K562 (cell line): ENCODE results near the gene GPR37L1. TPM values are rescaled to one million over a fixed set of nuclear protein-coding genes. Genes with fewer than 3 reads are reported as not detected.

Experiments used
- CAMTA2 ChIP-seq: fragments of 250-450 bp; sonication (Bioruptor Pico); conservative IDR thresholded peaks from 2 replicates; pipeline ENCODE4 v1.5.1; 2022
- ELF4 ChIP-seq: fragments of 450-650 bp; formaldehyde crosslinking; IDR thresholded peaks from 2 replicates; pipeline ENCODE4 v1.4.0; 2022; ENCODE audit warnings: missing genetic modification characterization
- ETV1 ChIP-seq: fragments of 450-650 bp; conservative IDR thresholded peaks from 2 replicates; pipeline ENCODE4 v1.6.1; 2016; ENCODE audit warnings: missing genetic modification characterization, control low read depth, low read depth, missing compliant biosample characterization
- GATAD2B ChIP-seq: fragments of 450-650 bp; IDR thresholded peaks from 2 replicates; pipeline ENCODE4 v1.6.1; 2017; ENCODE audit warnings: mild to moderate bottlenecking, borderline replicate concordance
- MTA2 ChIP-seq: fragments of 450-650 bp; IDR thresholded peaks from 2 replicates; pipeline ENCODE4 v1.6.1; 2016; ENCODE audit warnings: low read depth
- NR0B1 ChIP-seq: fragments of 450-650 bp; IDR thresholded peaks from one replicate; pipeline ENCODE4 v1.6.1; 2018; ENCODE audit warnings: mild to moderate bottlenecking, moderate library complexity; ENCODE audit not compliant: partially characterized antibody
- PRPF4 ChIP-seq: fragments of 200-400 bp; formaldehyde crosslinking; IDR thresholded peaks from one replicate; pipeline ENCODE4 v1.6.1; 2017; ENCODE audit warnings: low read length, low read depth, mild to moderate bottlenecking; ENCODE audit not compliant: insufficient read depth, poor library complexity, severe bottlenecking
- SAFB ChIP-seq: fragments of 200-400 bp; formaldehyde crosslinking; IDR thresholded peaks from 2 replicates; pipeline ENCODE4 v1.6.1; 2017; ENCODE audit warnings: low read depth, low read length, borderline replicate concordance
- SAP30 ChIP-seq: fragments of 200-600 bp; sonication (generic); IDR thresholded peaks from 2 replicates; pipeline ENCODE4 v1.6.1; 2012; ENCODE audit warnings: borderline replicate concordance, low read depth, mild to moderate bottlenecking, moderate library complexity, low read length, control low read depth, inconsistent platforms; ENCODE audit not compliant: insufficient read depth, poor library complexity, severe bottlenecking
- SMARCC2 ChIP-seq: fragments of 450-650 bp; IDR thresholded peaks from 2 replicates; pipeline ENCODE4 v1.6.1; 2017; ENCODE audit warnings: antibody characterized with exemption, moderate library complexity, mild to moderate bottlenecking, low read depth
- ZBTB12 ChIP-seq: fragments of 250-450 bp; sonication (Bioruptor Pico); IDR thresholded peaks from 2 replicates; pipeline ENCODE4 v1.4.0; 2020
- ZKSCAN1 ChIP-seq: fragments of 150-350 bp; IDR thresholded peaks from 2 replicates; pipeline ENCODE4 v1.6.1; 2016; ENCODE audit warnings: low read depth, low read length
- ZNF184 ChIP-seq: sonication (generic); formaldehyde crosslinking; IDR thresholded peaks from 2 replicates; pipeline ENCODE4 v1.5.0; 2020; ENCODE audit warnings: missing genetic modification reagents
- ZNF431 ChIP-seq: sonication (generic); formaldehyde crosslinking; IDR thresholded peaks from 2 replicates; pipeline ENCODE4 v1.8.0; 2022; ENCODE audit warnings: mild to moderate bottlenecking, missing genetic modification reagents
- ZNF644 ChIP-seq: fragments of 200-800 bp; sonication (Bioruptor generic); IDR thresholded peaks from 2 replicates; pipeline ENCODE4 v1.6.1; 2016; ENCODE audit warnings: low read depth, missing genetic modification characterization, missing compliant biosample characterization
- polyA plus RNA-seq, 8 experiments: library from polyadenylated mRNA; depleted of rRNA in 4 of 8; stranded (reverse) in 5 of 8; unstranded in 3 of 8; fragments of >200 nt; fragmentation: Nextera tagmentation in 2 of 8; fragmentation: Illumina TruSeq in 1 of 8; extraction: Ambion mirVana in 2 of 8; extraction: Trizol in 1 of 8; gene quantifications; 2 replicates each; pipeline versions ENCODE4 v1.2.1 to v1.2.3, GENCODE V29; 2011 to 2014; ENCODE audit warnings: inconsistent platforms in 1 of 8, missing spikeins in 1 of 8
- total RNA-seq, 7 experiments: library from RNA; depleted of rRNA in 6 of 7; stranded (reverse); fragments of >200 nt in 6 of 7; fragmentation: Illumina TruSeq in 2 of 7; extraction: Trizol in 2 of 7; gene quantifications; 2 replicates each; pipeline versions ENCODE4 v1.2.1 to v1.2.3, GENCODE V29; 2011 to 2021; ENCODE audit warnings: low replicate concordance in 1 of 7
- TF ChIP-seq, protein P1 (sequence below): sonication (generic); formaldehyde crosslinking; IDR thresholded peaks from 2 replicates; pipeline ENCODE4 v1.8.0; 2022; ENCODE audit warnings: mild to moderate bottlenecking, missing genetic modification reagents
- TF ChIP-seq, protein P2 (sequence below): fragments of 250-450 bp; sonication (Bioruptor Pico); IDR thresholded peaks from 2 replicates; pipeline ENCODE4 v1.8.0; 2022; ENCODE audit warnings: inconsistent platforms, mild to moderate bottlenecking, moderate library complexity, borderline replicate concordance
- TF ChIP-seq, protein P3 (sequence below): fragments of 450-650 bp; formaldehyde crosslinking; conservative IDR thresholded peaks from 2 replicates; pipeline ENCODE4 v1.4.0; 2022; ENCODE audit warnings: mild to moderate bottlenecking, missing genetic modification characterization

The GPR37L1 gene
- total and polyA plus RNA-seq, 9 of the 15 experiments (the other 6 are each of a cell fraction or from before 2014, with no cell fraction given): not detected

DNA sequence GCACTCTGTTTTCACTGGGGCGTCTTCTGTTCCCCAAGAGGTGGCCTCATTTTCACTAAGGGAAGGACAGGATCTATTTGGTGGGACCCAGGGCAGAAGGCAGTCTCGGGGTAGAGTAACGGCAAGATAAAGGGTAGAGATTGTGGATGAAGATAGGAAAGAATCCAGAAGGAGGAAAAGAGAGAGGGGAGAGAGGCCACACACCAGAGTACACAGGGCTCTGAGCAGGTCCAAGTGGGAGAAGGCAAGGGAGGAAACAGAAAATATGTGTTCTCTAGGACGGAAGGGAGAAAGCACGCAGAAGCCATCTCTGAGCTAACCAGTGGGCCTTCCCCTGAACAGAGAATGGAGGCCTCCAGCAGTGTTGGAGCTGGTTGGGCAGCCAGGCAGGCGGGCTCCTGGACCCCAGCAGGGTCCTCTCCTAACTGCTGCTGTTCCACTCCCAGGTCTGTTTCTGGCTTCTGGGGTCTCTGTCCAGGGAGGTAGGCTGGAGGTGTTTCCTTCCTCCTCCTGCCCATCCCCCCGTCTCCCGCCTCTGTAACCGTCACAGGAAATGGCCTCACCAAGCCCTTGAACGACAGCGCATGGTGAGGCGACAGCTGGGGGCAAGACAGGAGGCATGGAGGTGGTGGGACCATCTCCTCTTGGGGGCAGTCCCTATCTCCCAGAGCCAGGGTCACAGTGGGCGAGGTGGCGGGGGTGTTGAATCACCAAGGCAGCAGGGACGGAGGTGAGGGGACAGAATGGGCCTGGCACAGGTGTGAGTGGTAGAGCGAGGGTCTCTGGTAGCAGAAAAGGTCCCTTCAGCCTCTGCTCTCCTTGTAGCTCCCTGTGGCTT, 37.0 kb downstream of the GPR37L1 start (continued):
- TF ChIP-seq NR0B1 (no peak), ETV1 (peak; percentile 85), SMARCC2 (0 out of 2 replicates have a peak, but pooled peaks have one; percentile 46), MTA2 (peak; percentile 47), PRPF4 (no peak), ZNF184 (CRISPR knock-in tag) (no peak), ZKSCAN1 (peak; percentile 70; the same call in 1 of the 2 replicates), GATAD2B (peak; percentile 54; the same call in 1 of the 2 replicates), SAP30 (peak; percentile 26), CAMTA2 (CRISPR knock-in tag) (peak; percentile 87; the same call in 1 of the 2 replicates), SAFB (no peak), ZBTB12 (CRISPR knock-in tag) (peak; percentile 38; the same call in 1 of the 2 replicates), ZNF431 (CRISPR knock-in tag) (peak; percentile 67; the same call in 1 of the 2 replicates), ZNF644 (tag) (no peak; the same call in 1 of the 2 replicates), ELF4 (CRISPR knock-in tag) (peak; percentile 94)
- TF ChIP-seq, protein P1, sequence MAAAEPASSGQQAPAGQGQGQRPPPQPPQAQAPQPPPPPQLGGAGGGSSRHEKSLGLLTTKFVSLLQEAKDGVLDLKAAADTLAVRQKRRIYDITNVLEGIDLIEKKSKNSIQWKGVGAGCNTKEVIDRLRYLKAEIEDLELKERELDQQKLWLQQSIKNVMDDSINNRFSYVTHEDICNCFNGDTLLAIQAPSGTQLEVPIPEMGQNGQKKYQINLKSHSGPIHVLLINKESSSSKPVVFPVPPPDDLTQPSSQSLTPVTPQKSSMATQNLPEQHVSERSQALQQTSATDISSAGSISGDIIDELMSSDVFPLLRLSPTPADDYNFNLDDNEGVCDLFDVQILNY: no peak; the same call in 1 of the 2 replicates
- TF ChIP-seq, protein P2, sequence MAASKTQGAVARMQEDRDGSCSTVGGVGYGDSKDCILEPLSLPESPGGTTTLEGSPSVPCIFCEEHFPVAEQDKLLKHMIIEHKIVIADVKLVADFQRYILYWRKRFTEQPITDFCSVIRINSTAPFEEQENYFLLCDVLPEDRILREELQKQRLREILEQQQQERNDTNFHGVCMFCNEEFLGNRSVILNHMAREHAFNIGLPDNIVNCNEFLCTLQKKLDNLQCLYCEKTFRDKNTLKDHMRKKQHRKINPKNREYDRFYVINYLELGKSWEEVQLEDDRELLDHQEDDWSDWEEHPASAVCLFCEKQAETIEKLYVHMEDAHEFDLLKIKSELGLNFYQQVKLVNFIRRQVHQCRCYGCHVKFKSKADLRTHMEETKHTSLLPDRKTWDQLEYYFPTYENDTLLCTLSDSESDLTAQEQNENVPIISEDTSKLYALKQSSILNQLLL (CRISPR knock-in tag): no peak
- TF ChIP-seq, protein P3, sequence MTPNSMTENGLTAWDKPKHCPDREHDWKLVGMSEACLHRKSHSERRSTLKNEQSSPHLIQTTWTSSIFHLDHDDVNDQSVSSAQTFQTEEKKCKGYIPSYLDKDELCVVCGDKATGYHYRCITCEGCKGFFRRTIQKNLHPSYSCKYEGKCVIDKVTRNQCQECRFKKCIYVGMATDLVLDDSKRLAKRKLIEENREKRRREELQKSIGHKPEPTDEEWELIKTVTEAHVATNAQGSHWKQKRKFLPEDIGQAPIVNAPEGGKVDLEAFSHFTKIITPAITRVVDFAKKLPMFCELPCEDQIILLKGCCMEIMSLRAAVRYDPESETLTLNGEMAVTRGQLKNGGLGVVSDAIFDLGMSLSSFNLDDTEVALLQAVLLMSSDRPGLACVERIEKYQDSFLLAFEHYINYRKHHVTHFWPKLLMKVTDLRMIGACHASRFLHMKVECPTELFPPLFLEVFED: peak; percentile 92
